ENCODE results near the gene CLK2. TPM values are rescaled to one million over a fixed set of nuclear protein-coding genes. Genes with fewer than 3 reads are reported as not detected.

CLK2 gene
- total RNA-seq, 4 donors from 2014 or later: 31.9 to 92.9 (median 51.5) TPM

DNA sequence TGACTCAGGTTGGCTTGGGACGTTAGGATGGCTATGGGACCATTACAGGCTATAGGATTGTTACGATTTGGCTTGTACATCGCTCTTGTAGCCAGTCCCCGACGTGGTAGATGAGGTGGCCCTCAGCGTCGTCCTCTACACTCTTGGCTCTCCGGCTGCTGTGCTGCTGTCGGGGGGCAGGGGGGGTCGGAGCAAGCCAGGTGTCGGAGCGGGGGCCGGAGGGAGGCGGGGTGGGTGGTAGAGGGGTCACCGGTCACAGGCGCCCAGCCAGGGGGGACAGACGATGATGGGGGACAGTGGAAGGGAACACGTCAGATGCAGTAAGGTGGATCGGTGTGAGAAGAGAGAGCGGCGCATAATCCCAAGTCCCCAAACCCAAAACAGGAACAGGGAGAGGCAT is 4.7 kb downstream of the CLK2 start:
- peaks cover 4 to 19% (median 13%) of the 10 kb centered on the region in 4 donors for H3K4me1 ChIP-seq
- 91% methylated on average over 21 of the region's 21 CpGs; no CpG with 5 or more reads in 1 of the 2 donors for WGBS, 2 donors (ENCODE audit: low coverage in 1 of 2)
- H3K27ac ChIP-seq: no peak overlapping the region
- no peak for TF ChIP-seq EP300 (IDR thresholded peaks at IDR 0.05; ENCODE audit: low read depth)
- no peak for TF ChIP-seq POLR2A (IDR thresholded peaks at IDR 0.05)
- TF ChIP-seq POLR2AphosphoS5 (IDR thresholded peaks at IDR 0.05): no peak
- TF ChIP-seq, protein P1, sequence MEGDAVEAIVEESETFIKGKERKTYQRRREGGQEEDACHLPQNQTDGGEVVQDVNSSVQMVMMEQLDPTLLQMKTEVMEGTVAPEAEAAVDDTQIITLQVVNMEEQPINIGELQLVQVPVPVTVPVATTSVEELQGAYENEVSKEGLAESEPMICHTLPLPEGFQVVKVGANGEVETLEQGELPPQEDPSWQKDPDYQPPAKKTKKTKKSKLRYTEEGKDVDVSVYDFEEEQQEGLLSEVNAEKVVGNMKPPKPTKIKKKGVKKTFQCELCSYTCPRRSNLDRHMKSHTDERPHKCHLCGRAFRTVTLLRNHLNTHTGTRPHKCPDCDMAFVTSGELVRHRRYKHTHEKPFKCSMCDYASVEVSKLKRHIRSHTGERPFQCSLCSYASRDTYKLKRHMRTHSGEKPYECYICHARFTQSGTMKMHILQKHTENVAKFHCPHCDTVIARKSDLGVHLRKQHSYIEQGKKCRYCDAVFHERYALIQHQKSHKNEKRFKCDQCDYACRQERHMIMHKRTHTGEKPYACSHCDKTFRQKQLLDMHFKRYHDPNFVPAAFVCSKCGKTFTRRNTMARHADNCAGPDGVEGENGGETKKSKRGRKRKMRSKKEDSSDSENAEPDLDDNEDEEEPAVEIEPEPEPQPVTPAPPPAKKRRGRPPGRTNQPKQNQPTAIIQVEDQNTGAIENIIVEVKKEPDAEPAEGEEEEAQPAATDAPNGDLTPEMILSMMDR (IDR thresholded peaks at IDR 0.05): no peak
- DNase-seq: no peak
- H3K36me3 ChIP-seq: peaks cover 0 to 63% (median 36%) of the 10 kb centered on the region in 4 donors
- no peaks in the 10 kb centered on the region for H3K9me3 ChIP-seq
- intact Hi-C loops (cut with DNase I; ENCODE audit: low total_unique reads): no loop called here
- in situ Hi-C loops (cut with MboI; ENCODE audit: low pct_ligation_motif_present in 1 of 4, low pct_unique_long_range_greater_than_20kb in 1 of 4, low sequenced_read_pairs in 3 of 4): loop anchor here in 2 of 4 donors (10.0 to 25.0 kb wide), 2 partner anchors 56 to 319 kb away; partner anchors contain the start of gene RUSC1 (in 1 of the 2)
- no peaks in the 10 kb centered on the region for H3K27me3 ChIP-seq
- no peak overlapping the region for H3K4me3 ChIP-seq

DNA sequence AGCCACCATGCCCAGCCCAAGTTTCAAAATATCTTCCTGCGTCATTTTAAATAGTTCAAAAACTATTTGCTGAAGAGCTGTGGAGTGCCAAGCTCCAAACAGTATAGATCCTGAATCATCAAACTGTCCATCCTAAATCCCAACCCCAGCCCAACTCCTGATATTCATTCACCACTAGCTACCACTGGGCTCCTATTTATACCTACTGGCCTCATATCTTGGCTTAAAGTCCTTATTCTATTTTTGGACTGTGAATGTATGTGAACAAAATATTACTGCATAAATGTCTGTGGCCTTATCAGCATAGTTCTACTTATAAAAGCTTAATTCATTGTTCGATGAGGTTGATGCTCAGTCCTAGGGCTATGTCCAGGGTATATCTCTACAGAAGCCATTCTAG is 5.9 kb downstream of the CLK2 start:
- TF ChIP-seq EP300 (IDR thresholded peaks at IDR 0.05; ENCODE audit: low read depth) (no peak), POLR2AphosphoS5 (IDR thresholded peaks at IDR 0.05) (no peak), POLR2A (IDR thresholded peaks at IDR 0.05) (no peak)
- TF ChIP-seq, protein P1 (IDR thresholded peaks at IDR 0.05): no peak
- Histone ChIP-seq H3K4me3 (no peak overlapping the region), H3K27ac (no peak overlapping the region), H3K36me3 (peaks cover 0 to 63% (median 37%) of the 10 kb centered on the region in 4 donors), H3K9me3 (no peaks in the 10 kb centered on the region), H3K4me1 (peaks cover 7 to 19% (median 10%) of the 10 kb centered on the region in 4 donors), H3K27me3 (no peaks in the 10 kb centered on the region)
- in situ Hi-C loops (cut with MboI; ENCODE audit: low pct_ligation_motif_present in 1 of 4, low pct_unique_long_range_greater_than_20kb in 1 of 4, low sequenced_read_pairs in 3 of 4): loop anchor here in 2 of 4 donors (10.0 to 25.0 kb wide), 2 partner anchors 57 to 320 kb away; partner anchors contain the start of gene RUSC1 (in 1 of the 2)
- no peak for DNase-seq
- WGBS, 2 donors (ENCODE audit: low coverage in 1 of 2): 100% methylated on average over 1 to 2 of the region's 2 CpGs
- intact Hi-C loops (cut with DNase I; ENCODE audit: low total_unique reads): no loop called here

DNA sequence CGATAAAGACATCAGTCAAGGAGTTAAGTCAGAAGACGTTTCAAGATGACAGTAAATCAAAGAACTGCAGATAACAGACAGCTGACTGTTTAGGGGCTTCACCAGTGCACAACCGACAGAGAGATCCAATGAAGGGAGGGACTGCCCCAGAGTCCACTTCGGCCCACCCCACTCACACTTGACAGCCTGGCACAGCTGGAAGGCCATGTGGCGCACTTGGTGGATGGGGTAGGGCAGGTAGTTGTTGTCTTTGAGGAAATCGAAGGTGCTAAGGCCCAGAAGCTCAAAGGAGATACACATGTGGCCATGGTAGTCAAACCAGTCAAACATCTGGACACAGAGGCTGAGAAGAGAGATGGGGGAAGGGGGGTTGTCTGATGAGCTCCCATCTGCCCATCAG is 6.8 kb downstream of the CLK2 start:
- in situ Hi-C loops (cut with MboI; ENCODE audit: low pct_ligation_motif_present in 1 of 4, low pct_unique_long_range_greater_than_20kb in 1 of 4, low sequenced_read_pairs in 3 of 4): loop anchor here in 2 of 4 donors (10.0 to 25.0 kb wide), 2 partner anchors 58 to 321 kb away; partner anchors contain the start of gene RUSC1 (in 1 of the 2)
- H3K36me3 ChIP-seq: peaks cover 0 to 63% (median 37%) of the 10 kb centered on the region in 4 donors
- H3K27me3 ChIP-seq: no peaks in the 10 kb centered on the region
- no peaks in the 10 kb centered on the region for H3K9me3 ChIP-seq
- 82 to 93% methylated on average over 3 to 6 of the region's 6 CpGs for WGBS, 2 donors (ENCODE audit: low coverage in 1 of 2)
- H3K4me1 ChIP-seq: peaks cover 3 to 12% (median 4%) of the 10 kb centered on the region in 4 donors
- H3K27ac ChIP-seq: no peak overlapping the region
- intact Hi-C loops (cut with DNase I; ENCODE audit: low total_unique reads): no loop called here
- DNase-seq: no peak
- H3K4me3 ChIP-seq: no peak overlapping the region
- no peak for TF ChIP-seq EP300 (IDR thresholded peaks at IDR 0.05; ENCODE audit: low read depth)
- TF ChIP-seq POLR2AphosphoS5 (IDR thresholded peaks at IDR 0.05): no peak
- TF ChIP-seq, protein P1 (IDR thresholded peaks at IDR 0.05): no peak
- TF ChIP-seq POLR2A (IDR thresholded peaks at IDR 0.05): no peak

DNA sequence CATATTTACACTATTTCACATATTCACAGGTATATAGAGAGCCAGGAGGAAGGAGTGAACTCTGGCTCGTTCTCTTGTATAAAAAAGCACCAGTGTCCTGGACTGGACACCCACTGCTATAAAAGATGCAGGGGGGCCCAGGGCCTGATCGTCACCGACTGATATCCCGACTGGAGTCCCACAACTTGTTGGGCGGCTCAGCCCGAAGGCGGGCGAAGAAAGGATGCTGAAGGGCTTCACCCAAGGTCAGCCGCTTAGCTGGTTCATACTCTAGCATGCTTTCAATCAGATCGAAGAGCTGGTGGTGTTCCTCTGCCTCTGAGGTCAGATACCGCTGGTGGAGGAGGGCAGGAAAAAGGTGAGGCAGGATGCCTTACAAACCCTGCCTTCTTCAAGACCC is 10.2 kb downstream of the CLK2 start:
- H3K4me1 ChIP-seq: peaks cover 8 to 17% (median 15%) of the 10 kb centered on the region in 4 donors
- in situ Hi-C loops (cut with MboI; ENCODE audit: low pct_ligation_motif_present in 1 of 4, low pct_unique_long_range_greater_than_20kb in 1 of 4, low sequenced_read_pairs in 3 of 4): loop anchor here in 2 of 4 donors (10.0 to 25.0 kb wide), 2 partner anchors 62 to 324 kb away; partner anchors contain the start of gene RUSC1 (in 1 of the 2)
- DNase-seq: no peak
- peak overlapping the region; percentile 84 to 91 (median 89) for H3K27ac ChIP-seq
- intact Hi-C loops (cut with DNase I; ENCODE audit: low total_unique reads): no loop called here
- H3K4me3 ChIP-seq: no peak overlapping the region
- no peaks in the 10 kb centered on the region for H3K9me3 ChIP-seq
- no peak for TF ChIP-seq EP300 (IDR thresholded peaks at IDR 0.05; ENCODE audit: low read depth)
- no peak for TF ChIP-seq POLR2A (IDR thresholded peaks at IDR 0.05)
- TF ChIP-seq POLR2AphosphoS5 (IDR thresholded peaks at IDR 0.05): no peak
- TF ChIP-seq, protein P1 (IDR thresholded peaks at IDR 0.05): no peak
- no peaks in the 10 kb centered on the region for H3K27me3 ChIP-seq
- WGBS, 2 donors (ENCODE audit: low coverage in 1 of 2): 87 to 93% methylated on average over 9 to 11 of the region's 11 CpGs
- H3K36me3 ChIP-seq: peaks cover 0 to 44% (median 22%) of the 10 kb centered on the region in 4 donors

Data from transverse colon (tissue), 4 donors.